Dedifferentiated amniotic fluid mesenchymal stem cell (primary cell): Measurements from ENCODE around the gene ZNF423.
"Not testable (repeated sequence)": the region's sequence is repeated elsewhere in the genome, so short reads cannot be mapped to it uniquely, and the experiment has no call there.

Experiments
- DNase-seq: peaks from one replicate; pipeline ENCODE4 v3.0.0-alpha.2; 2016; ENCODE audit errors: extremely low spot score

Gene ZNF423

GRCh38 chr16:49583911-49584310 is 272.0 kb downstream of the ZNF423 start:
- DNase-seq = no peak

- no peak for DNase-seq
Measured at GRCh38 chr16:49581630-49582298, 274.1 kb downstream of the ZNF423 start.

- DNase-seq = no peak
Measured at GRCh38 chr16:49580751-49581303, 275.1 kb downstream of the ZNF423 start.

GRCh38 chr16:49578435-49579024 is 277.4 kb downstream of the ZNF423 start:
- no peak for DNase-seq

- no peak for DNase-seq
Measured at GRCh38 chr16:49578018-49578417, 277.9 kb downstream of the ZNF423 start.

- no peak for DNase-seq
Measured at GRCh38 chr16:49576941-49577340, 279.0 kb downstream of the ZNF423 start.

GRCh38 chr16:49576173-49576494 is 279.8 kb downstream of the ZNF423 start:
- no peak for DNase-seq

GRCh38 chr16:49575346-49576172 is 280.4 kb downstream of the ZNF423 start:
- no peak for DNase-seq

- no peak for DNase-seq
Measured at GRCh38 chr16:49574826-49575225, 281.1 kb downstream of the ZNF423 start.

GRCh38 chr16:49567950-49568349 is 288.0 kb downstream of the ZNF423 start:
- no peak for DNase-seq

- no peak for DNase-seq
Measured at GRCh38 chr16:49566432-49566831, 289.5 kb downstream of the ZNF423 start.

GRCh38 chr16:49564496-49565229 is 291.2 kb downstream of the ZNF423 start:
- no peak for DNase-seq

- DNase-seq = no peak
Measured at GRCh38 chr16:49563666-49564065, 292.2 kb downstream of the ZNF423 start.

GRCh38 chr16:49562894-49563293 is 293.0 kb downstream of the ZNF423 start:
- DNase-seq = not testable (repeated sequence)

- DNase-seq = no peak
Measured at GRCh38 chr16:49562228-49562627, 293.7 kb downstream of the ZNF423 start.

GRCh38 chr16:49560004-49560830 is 295.7 kb downstream of the ZNF423 start:
- no peak for DNase-seq

GRCh38 chr16:49559242-49559641 is 296.7 kb downstream of the ZNF423 start:
- no peak for DNase-seq

GRCh38 chr16:49558451-49558850 is 297.5 kb downstream of the ZNF423 start:
- no peak for DNase-seq

- peak; percentile 44 for DNase-seq
Measured at GRCh38 chr16:49556606-49557446, 299.1 kb downstream of the ZNF423 start.

GRCh38 chr16:49556249-49556605 is 299.7 kb downstream of the ZNF423 start:
- no peak for DNase-seq
